ENCODE measurements around the gene LAMP1.
A peak's percentile ranks its signal among the peaks of the same experiment; 100 is the strongest.
"Not testable (repeated sequence)": the region's sequence is repeated elsewhere in the genome, so short reads cannot be mapped to it uniquely, and the experiment has no call there.

Gene LAMP1

DNA sequence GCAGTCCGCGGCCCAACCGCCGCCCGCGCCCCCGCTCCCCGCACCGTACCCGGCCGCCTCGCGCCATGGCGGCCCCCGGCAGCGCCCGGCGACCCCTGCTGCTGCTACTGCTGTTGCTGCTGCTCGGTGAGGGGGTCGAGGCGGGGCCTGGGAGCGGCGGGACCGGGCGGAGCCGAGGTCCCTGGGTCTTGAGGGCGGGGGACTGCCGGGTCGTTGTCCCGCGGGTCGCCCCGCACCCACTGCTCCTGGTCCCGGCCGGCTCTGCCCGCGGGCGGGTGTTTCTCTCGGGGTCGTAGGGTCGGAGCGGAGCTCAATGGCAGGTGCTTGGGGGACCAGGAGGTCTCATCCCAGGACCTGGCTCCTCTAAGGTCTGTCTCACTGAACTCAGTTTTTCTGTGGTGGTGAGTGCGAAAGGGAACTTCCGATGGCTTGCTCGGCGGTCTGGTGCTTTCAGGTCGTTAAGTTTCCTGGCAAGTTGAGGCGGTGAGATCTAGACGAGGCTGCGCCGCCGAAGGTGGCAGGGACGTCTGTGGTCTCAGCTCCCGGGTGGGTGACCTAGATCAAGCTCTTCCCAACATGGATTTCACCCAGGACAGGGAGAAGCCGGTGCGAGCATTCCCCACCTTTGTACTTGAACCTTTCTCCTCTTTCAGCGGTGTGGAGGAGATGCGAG lies 467 bp downstream of the LAMP1 start:
- DNase-seq (ENCODE audit: low read depth in 2 of 3, low spot score in 1 of 3), result peak; percentile 9 to 34 (median 30)

DNA sequence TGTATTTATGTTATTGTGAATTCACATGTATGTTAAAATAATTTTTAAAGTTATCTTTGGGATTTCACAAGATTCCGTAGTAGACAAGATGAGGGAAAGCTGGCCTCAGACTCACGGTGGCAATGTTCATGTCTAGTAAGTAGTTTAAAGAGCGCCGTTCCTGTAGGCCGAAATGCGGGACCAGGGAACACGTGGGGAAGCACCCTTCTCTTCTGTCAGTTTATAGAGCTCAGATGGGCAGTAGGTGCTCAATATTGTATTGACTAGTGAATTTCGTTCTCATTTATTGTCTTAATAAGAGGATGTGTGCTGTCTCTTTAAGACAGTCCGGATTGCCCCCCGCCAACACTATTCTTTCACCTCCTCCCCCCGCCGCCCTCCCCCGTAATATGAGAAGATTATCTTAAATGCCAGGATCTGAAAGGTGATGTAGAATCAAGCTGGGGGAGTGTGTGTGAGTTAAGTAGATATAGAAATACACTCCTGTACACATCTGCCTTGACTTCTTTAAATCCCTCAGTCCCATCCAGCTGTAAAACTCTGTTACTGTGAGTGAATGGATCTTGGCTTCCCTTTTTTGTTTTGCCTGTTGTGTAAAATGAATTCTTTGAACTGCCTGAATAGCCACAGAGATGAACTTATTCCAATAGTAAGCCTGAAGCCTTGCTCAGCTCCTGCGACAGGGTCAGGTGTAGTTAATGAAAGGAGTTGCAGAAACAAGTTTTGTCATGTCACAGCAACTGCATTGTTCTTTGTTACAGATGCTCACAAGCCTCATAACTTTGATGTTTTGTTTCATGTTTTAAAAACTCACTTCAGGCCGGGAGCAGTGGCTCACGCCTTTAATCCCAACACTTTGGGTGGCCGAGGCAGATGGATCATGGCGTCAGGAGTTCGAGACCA lies 1.3 kb downstream of the LAMP1 start:
- no peak for DNase-seq (ENCODE audit: low read depth in 2 of 3, low spot score in 1 of 3)

DNA sequence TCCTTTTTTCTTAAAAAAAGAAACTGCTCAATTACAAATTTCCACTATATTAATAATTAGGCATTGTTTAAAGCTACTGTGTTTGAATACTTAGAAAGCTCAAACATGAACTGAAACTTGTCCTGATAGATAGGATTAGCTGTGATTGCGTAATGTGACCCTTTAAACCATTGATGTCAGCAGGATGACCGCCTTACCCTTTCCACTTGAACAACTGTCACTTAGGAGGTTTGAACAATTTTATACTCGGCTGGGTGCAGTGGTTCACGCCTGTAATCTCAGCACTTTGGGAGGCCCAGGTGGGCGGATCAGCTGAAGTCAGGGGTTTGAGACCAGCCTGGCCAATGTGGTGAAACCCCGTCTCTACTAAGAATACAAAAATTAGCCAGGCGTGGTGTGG lies 2.9 kb downstream of the LAMP1 start:
- DNase-seq (ENCODE audit: low read depth in 2 of 3, low spot score in 1 of 3), result no peak

DNA sequence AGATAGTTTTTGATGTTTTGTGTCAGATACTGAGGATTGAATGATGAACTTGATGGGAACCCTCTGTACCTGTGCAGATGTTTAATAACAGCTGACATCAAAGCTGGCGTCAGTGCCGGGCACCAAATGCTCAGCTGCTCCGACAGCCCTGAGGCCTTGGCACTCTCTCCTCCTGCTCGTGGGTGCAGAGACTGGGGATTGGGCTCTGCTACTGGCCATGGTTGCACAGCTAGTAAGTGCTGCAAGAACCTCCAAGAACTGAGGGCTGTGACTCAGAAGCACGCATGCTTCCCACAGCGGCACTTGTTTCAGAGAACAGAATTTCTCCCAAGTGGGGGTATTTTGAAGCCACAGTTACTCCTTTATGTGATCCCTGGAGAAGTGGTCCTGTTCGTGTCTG lies 5.9 kb downstream of the LAMP1 start:
- DNase-seq (ENCODE audit: low read depth in 2 of 3, low spot score in 1 of 3), result no peak

DNA sequence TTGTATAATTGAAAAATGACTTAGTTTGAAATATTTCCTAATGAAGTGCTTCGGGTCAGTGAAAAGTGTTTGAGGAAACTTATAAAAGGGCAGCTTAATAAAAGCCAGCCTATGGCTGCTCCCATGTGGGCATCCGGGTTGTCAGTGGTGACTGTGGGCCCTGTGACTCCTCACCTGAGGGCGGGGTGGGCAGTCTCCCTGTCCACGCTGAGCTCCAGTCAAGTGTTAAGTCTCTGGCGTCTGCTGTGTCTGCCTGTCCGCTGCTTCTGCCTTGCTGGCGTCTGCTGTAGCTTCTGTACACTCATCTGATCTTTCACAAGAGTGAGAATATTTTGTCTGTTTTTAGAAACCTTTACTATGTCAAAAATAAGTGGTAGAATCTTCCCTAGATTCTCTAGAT lies 7.1 kb downstream of the LAMP1 start:
- DNase-seq (ENCODE audit: low read depth in 2 of 3, low spot score in 1 of 3), result no peak

DNA sequence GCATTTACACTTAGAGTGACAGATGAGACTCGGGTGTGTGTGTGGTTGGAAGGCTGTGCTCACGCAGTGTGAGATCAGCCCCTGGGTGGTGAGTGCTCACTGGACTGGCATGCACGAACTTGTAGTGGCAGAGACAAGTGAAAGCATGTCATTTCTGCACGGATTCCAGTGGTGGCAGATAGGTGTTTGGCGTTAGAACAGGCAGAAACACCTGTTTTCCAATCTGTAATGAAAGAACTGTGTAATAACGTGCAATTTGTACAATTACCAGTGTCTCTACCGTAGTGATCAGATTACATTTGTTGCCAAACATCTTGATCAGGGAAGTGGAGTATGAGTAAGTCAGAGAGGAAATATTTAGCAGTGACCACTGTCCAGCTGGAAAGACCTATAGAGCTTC lies 8.2 kb downstream of the LAMP1 start:
- DNase-seq (ENCODE audit: low read depth in 2 of 3, low spot score in 1 of 3), result no peak

DNA sequence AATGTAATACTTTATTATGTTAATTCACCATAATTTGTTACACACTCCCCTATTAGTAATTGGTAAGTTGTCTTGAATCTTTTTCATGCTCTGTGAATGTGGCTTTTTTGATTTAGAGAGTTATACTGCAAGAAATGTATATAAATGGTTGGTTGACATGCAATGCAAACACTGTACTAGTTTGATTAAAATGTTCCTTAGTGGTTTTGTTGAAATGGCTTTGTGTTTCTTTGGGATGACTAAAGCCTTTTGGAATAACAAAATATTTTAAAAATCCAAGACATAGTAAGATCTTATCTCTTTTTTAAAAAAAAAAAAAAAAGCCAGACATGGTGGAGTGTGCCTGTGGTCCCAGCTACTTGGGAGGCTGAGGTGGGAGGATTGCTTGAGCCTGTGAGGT lies 10.5 kb downstream of the LAMP1 start:
- DNase-seq (ENCODE audit: low read depth in 2 of 3, low spot score in 1 of 3), result no peak

DNA sequence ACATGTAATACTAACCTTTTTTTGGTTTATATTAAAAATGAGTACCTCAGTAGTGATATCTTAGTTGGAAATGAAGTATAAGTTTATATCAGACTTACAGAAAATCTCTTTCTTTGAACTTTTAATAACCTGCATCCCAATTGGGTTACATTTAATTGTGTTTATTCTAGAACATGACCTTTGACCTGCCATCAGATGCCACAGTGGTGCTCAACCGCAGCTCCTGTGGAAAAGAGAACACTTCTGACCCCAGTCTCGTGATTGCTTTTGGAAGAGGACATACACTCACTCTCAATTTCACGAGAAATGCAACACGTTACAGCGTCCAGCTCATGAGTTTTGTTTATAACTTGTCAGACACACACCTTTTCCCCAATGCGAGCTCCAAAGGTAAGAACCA lies 12.4 kb downstream of the LAMP1 start:
- DNase-seq (ENCODE audit: low read depth in 2 of 3, low spot score in 1 of 3), result no peak

DNA sequence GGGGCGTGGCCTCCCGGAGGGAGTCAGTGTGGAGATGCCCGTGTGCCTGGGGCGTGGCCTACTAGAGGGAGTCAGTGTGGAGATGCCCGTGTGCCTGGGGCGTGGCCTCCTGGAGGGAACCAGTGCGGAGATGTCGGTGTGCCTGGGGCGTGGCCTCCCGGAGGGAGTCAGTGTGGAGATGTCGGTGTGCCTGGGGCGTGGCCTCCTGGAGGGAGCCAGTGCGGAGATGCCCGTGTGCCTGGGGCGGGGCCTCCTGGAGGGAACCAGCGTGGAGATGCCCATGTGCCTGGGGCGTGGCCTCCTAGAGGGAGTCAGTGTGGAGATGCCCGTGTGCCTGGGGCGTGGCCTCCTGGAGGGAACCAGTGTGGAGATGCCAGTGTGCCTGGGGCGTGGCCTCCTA lies 17.1 kb downstream of the LAMP1 start:
- not testable (repeated sequence) for DNase-seq (ENCODE audit: low read depth in 2 of 3, low spot score in 1 of 3)

DNA sequence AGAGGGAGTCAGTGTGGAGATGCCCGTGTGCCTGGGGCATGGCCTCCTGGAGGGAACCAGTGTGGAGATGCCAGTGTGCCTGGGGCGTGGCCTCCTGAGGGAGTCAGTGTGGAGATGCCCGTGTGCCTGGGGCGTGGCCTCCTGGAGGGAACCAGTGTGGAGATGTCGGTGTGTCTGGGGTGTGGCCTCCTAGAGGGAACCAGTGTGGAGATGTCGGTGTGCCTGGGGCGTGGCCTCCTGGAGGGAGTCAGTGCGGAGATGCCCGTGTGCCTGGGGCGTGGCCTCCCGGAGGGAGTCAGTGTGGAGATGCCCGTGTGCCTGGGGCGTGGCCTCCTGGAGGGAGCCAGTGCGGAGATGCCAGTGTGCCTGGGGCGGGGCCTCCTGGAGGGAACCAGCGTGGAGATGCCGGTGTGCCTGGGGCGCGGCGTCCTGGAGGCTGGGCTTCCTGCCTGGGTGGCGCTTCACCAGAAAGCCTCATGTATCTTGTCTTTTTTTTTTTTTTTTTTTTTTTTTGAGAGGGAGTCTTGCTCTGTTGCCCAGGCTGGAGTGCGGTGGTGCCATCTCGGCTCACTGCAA lies 17.9 kb downstream of the LAMP1 start:
- DNase-seq (ENCODE audit: low read depth in 2 of 3, low spot score in 1 of 3), result not testable (repeated sequence)

DNA sequence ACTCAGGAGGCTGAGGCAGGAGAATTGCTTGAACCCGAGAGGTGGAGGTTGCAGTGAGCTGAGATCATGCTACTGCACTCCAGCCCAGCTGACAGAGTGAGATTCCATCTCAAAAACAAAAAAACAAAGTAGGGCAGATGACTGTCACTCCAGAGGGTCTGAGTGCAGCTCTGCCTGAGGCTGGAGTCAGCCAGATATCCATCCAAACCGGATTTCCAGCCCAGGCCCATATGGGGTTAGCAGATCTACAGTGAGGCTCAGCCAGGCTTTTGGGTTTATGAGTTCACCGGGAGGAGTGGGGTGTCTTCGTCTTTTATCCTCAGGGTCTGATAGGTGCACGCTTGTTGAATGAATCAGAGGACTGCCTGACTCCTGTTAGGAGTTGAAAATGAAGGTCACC lies 19.0 kb downstream of the LAMP1 start:
- no peak for DNase-seq (ENCODE audit: low read depth in 2 of 3, low spot score in 1 of 3)

DNA sequence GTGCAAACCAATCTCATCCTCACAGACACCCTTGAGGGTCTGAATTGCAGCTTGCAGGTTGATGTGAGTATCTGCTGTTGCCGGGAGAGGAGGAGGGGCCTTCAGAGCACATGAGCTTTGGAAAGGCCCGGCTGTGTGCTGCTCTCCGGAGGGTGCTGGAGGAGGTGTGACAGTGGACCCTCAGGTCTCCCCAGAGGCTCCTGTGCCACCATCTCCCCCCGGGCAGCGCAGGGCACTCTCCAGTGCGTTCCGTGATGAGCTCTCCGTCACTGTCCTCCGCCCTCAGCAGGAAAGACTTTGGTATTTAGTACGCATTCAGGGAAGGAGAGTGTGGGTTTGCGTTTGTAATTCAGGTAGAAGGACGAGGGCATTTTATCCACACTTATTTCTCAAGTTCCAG lies 20.0 kb downstream of the LAMP1 start:
- DNase-seq (ENCODE audit: low read depth in 2 of 3, low spot score in 1 of 3), result no peak

DNA sequence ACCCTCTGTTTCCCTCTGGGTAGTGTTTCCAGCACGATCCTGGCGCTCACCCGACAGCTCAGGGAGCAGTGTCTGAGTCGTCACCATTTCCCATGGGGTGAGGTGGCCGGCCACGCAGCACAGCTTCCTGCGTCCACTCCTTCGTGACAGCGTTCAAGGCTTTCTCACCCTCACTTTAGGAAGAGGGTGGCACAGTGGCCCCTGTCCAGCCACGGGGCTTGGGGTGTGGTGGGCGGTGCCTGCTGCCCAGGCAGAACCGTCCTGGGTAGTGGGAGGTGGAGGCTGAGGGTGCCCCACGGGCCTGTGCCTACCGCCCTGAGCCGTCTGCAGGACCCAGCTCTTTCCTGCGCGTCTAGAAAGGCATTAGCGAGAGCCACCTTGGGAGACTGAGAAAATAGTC lies 21.9 kb downstream of the LAMP1 start:
- DNase-seq (ENCODE audit: low read depth in 2 of 3, low spot score in 1 of 3), result no peak

DNA sequence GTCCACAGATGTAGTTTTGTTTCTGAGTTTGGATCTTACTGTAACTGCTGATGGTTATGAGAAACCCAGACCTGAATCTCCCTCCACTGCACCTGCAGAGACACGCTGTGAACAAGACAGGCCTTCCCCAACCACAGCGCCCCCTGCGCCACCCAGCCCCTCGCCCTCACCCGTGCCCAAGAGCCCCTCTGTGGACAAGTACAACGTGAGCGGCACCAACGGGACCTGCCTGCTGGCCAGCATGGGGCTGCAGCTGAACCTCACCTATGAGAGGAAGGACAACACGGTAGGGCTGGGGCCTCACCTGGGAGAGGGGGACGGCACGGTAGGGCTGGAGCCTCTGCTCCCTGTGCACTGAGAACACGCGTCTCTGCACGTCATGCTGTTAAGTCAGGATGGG lies 22.3 kb downstream of the LAMP1 start:
- no peak for DNase-seq (ENCODE audit: low read depth in 2 of 3, low spot score in 1 of 3)

DNA sequence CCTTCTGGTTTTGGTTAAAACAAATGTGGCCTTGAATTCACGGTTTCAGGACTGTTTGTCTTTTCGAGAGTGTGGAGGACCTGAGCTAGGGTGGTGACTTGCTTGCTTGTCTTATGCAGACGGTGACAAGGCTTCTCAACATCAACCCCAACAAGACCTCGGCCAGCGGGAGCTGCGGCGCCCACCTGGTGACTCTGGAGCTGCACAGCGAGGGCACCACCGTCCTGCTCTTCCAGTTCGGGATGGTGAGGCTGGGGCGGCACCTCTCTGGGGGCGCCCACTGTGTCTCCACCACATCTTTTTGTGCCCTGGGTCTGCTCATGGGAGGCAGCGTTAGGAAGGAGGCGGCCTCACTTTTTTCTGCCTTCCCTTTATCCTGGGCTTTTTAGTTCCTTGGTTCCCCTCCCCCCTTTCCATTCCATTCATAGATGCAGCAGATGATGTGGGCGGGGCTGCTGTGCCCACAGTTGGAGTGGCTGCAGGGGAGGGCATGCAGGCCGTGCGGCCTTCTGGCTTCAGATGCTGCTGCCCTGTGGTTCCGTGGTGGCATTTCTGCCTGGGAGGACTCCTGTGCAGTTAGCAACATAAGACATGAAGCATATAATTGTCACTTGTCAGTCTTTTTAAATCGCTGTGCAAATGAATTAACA lies 23.3 kb downstream of the LAMP1 start:
- DNase-seq (ENCODE audit: low read depth in 2 of 3, low spot score in 1 of 3), result no peak

DNA sequence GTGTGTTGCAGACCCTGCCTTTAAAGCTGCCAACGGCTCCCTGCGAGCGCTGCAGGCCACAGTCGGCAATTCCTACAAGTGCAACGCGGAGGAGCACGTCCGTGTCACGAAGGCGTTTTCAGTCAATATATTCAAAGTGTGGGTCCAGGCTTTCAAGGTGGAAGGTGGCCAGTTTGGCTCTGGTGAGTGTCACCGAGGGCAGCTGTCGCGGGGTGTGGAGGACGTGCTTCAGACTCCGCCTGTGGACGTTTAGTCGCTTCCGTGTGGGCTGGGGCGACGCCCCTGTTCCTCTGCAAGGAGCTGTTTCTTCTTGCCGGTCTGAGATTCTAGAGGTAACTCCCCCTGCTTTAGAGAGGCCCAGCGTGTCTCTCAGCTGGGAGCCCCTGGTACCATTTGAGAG lies 24.5 kb downstream of the LAMP1 start:
- no peak for DNase-seq (ENCODE audit: low read depth in 2 of 3, low spot score in 1 of 3)

DNA sequence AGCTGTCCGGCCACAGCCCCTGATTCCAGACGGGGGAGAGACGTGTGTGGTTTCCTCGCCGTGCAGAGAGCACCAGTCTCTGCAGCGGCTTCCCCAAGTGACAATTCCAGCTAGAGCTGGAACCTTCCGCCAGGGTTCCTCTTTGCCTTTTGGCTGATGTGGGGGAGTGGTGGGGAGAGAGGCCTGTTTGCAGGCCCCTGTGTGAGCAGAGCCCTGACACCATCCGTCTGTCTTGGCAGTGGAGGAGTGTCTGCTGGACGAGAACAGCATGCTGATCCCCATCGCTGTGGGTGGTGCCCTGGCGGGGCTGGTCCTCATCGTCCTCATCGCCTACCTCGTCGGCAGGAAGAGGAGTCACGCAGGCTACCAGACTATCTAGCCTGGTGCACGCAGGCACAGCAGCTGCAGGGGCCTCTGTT lies 25.0 kb downstream of the LAMP1 start:
- no peak for DNase-seq (ENCODE audit: low read depth in 2 of 3, low spot score in 1 of 3)

DNA sequence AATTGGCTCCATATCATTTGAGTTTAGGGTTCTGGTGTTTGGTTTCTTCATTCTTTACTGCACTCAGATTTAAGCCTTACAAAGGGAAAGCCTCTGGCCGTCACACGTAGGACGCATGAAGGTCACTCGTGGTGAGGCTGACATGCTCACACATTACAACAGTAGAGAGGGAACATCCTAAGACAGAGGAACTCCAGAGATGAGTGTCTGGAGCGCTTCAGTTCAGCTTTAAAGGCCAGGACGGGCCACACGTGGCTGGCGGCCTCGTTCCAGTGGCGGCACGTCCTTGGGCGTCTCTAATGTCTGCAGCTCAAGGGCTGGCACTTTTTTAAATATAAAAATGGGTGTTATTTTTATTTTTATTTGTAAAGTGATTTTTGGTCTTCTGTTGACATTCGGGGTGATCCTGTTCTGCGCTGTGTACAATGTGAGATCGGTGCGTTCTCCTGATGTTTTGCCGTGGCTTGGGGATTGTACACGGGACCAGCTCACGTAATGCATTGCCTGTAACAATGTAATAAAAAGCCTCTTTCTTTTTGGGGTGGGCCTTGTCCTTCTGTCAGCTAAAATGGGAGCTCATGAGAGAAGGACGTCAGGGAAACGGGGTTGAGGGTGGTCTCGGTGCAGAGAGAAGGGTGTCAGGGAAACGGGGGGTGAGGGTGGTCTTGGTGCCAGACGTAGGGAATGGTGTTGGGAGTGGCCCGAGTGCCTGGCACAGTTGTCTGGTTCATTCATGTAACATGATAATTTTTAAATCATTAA lies 26.0 kb downstream of the LAMP1 start:
- no peak for DNase-seq (ENCODE audit: low read depth in 2 of 3, low spot score in 1 of 3)

DNA sequence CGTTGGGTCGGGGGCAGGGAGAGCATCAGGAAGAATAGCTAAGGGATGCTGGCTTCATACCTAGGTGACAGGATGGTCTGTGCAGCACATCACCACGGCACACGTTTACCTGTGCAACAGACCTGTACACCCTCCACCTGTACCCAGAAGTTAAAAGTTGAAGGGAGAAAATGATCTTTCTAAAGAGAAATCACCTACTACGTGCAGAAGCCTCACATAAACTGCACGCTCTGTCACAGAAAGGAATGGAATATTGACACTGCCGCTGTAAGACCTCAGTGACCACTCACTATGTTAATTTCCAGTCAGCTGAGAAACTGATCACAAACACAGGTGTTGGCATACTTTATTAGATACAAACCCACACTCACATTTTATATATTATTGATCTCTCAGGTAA lies 26.8 kb downstream of the LAMP1 start:
- no peak for DNase-seq (ENCODE audit: low read depth in 2 of 3, low spot score in 1 of 3)

DNA sequence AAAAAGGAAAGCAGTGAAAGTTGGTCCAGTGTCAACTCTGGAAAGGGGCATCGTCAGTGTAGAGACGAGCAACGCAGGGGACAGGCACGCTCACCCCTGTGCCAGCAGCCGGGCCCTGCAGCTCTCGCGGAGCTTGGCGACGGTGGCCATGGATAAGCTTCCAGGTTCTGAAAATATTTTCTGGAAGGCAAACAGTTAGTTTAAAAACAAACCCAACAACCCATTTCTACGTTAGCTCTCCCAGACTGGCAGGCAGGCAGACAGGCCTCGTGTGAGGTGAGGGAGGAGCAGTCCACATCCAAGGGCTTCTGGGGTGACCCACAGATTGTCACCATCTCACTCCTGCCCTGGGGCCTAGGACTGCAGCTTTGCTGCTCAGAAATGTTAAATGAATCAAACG lies 27.4 kb downstream of the LAMP1 start:
- no peak for DNase-seq (ENCODE audit: low read depth in 2 of 3, low spot score in 1 of 3)

DNA sequence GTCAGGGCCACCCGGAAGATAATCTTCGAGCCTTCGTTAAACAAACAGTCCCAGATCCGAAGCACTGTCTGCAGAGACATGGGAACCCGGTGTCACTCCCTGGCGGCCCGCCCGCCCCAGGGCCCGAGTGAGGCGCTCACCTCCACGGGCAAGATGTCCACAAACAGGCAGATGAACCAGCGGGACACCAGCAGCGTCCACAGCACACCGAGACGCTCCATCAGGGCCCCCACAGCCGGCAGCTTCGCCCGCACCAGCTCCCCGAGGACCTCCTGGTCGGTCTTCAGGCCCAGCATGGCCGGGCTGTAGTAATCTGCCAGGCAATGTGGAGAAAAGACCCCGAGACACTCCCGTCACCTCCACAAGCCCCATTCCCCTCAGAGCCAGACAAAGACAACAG lies 28.7 kb downstream of the LAMP1 start:
- DNase-seq (ENCODE audit: low read depth in 2 of 3, low spot score in 1 of 3), result no peak
